HL-60 (cell line): ENCODE measurements around the gene FTO.

Experiments used
- DNase-seq, 2 experiments: peaks; one replicate each; pipeline ENCODE4 v3.0.0-alpha.2; 2010 to 2020; ENCODE audit warnings: low read depth in 1 of 2, low spot score in 1 of 2
- H3K27ac ChIP-seq: fragments of 250-450 bp; sonication (Bioruptor Pico); replicated peaks from 2 replicates; pipeline ENCODE4 v1.5.1; 2020; ENCODE audit warnings: mild to moderate bottlenecking, moderate library complexity
- H3K27me3 ChIP-seq: fragments of 250-450 bp; sonication (Bioruptor Pico); 2 replicates; pipeline ENCODE4 v1.5.1; 2021; ENCODE audit warnings: mild to moderate bottlenecking, moderate library complexity; ENCODE audit not compliant: insufficient read depth, poor library complexity, severe bottlenecking
- H3K4me3 ChIP-seq: replicated peaks from 2 replicates; pipeline ENCODE4 v1.5.1; 2011; ENCODE audit warnings: mild to moderate bottlenecking, control low read depth, low read length; ENCODE audit not compliant: insufficient read depth
- GABPA ChIP-seq: IDR thresholded peaks from 2 replicates; pipeline ENCODE4 v1.6.1; 2012; ENCODE audit warnings: low read depth
- POLR2AphosphoS5 ChIP-seq: IDR thresholded peaks from 2 replicates; pipeline ENCODE4 v1.6.1; 2012; ENCODE audit warnings: low read depth
- REST ChIP-seq: IDR thresholded peaks from 2 replicates; pipeline ENCODE4 v1.6.1; 2012; ENCODE audit warnings: low read depth; ENCODE audit not compliant: insufficient replicate concordance
- SPI1 ChIP-seq: IDR thresholded peaks from 2 replicates; pipeline ENCODE4 v1.6.1; 2012; ENCODE audit warnings: low read depth, mild to moderate bottlenecking, borderline replicate concordance
- TF ChIP-seq, protein P1 (sequence below): IDR thresholded peaks from one replicate; pipeline ENCODE4 v1.5.1; 2011; ENCODE audit warnings: low read length, control low read depth, inconsistent platforms; ENCODE audit not compliant: insufficient read depth

FTO gene

DNA sequence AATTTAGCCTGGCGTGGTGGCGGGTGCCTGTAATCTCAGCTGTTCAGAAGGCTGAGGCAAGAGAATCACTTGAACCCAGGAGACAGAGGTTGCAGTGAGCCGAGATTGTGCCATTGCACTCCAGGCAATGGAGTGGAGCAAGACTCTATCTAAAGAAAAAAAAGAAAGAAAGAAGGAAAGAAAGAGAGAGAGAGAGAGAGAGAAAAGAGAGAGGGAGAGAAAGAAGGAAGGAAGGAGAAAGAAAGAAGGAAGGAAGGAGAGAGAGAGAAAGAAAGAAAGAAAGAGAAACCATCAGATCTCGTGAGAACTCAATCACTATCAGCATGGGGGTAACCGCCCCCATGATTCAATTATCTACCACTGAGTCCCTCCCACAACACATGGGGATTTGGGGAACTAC, 293.0 kb downstream of the FTO start:
- no peak for DNase-seq
- Histone ChIP-seq H3K4me3 (no peak overlapping the region), H3K27ac (no peak overlapping the region), H3K27me3 (no peaks in the 10 kb centered on the region)
- no peak for TF ChIP-seq REST
- TF ChIP-seq, protein P1, sequence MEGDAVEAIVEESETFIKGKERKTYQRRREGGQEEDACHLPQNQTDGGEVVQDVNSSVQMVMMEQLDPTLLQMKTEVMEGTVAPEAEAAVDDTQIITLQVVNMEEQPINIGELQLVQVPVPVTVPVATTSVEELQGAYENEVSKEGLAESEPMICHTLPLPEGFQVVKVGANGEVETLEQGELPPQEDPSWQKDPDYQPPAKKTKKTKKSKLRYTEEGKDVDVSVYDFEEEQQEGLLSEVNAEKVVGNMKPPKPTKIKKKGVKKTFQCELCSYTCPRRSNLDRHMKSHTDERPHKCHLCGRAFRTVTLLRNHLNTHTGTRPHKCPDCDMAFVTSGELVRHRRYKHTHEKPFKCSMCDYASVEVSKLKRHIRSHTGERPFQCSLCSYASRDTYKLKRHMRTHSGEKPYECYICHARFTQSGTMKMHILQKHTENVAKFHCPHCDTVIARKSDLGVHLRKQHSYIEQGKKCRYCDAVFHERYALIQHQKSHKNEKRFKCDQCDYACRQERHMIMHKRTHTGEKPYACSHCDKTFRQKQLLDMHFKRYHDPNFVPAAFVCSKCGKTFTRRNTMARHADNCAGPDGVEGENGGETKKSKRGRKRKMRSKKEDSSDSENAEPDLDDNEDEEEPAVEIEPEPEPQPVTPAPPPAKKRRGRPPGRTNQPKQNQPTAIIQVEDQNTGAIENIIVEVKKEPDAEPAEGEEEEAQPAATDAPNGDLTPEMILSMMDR: no peak
- no peak for TF ChIP-seq SPI1
- no peak for TF ChIP-seq POLR2AphosphoS5
- TF ChIP-seq GABPA: no peak

- no peak overlapping the region for H3K4me3 ChIP-seq
- TF ChIP-seq REST (no peak), SPI1 (no peak), GABPA (no peak), POLR2AphosphoS5 (no peak)
- TF ChIP-seq, protein P1: no peak
- H3K27me3 ChIP-seq: no peaks in the 10 kb centered on the region
- no peak for DNase-seq
- H3K27ac ChIP-seq: no peak overlapping the region
Observed at GRCh38 chr16:53998024-53998810, 294.3 kb downstream of the FTO start.

DNA sequence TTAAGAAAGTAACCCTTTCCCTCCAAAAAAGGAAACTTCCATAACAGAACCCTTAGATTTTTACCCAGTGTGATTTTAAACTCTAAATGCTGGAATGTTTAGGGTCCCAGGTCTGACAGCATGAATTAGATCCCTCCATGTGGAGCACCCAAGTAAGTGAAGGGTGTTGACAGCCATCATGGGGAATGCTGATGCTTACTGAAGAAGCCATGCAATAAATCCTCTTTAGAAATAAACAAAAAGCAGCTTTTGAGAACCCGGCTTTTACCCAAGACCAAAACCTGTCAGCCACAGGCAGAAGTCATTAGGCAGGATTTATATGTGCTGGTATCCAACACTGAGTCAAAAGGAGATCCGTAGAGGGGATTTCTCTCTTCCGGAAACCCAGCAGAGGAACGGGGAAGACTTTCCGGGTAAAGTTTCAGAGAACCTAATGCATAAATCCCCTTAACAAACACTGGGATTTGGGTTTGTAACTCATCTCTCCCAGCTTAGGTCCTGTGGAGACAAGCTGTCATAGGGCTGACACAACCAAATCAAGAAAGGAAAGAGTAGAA, 295.1 kb downstream of the FTO start:
- no peak for DNase-seq
- Histone ChIP-seq H3K4me3 (no peak overlapping the region), H3K27ac (no peak overlapping the region), H3K27me3 (no peaks in the 10 kb centered on the region)
- TF ChIP-seq REST (no peak), POLR2AphosphoS5 (no peak), SPI1 (no peak), GABPA (no peak)
- TF ChIP-seq, protein P1: no peak
